Caco-2 (cell line): Measurements from ENCODE around the gene TFIP11. TPM values are rescaled to one million over a fixed set of nuclear protein-coding genes. Genes with fewer than 3 reads are reported as not detected.
"Not testable (repeated sequence)": the region's sequence is repeated elsewhere in the genome, so short reads cannot be mapped to it uniquely, and the experiment has no call there.

Experiments used
- BruUV-seq: library from RNA; stranded (reverse); fragments of 400-500 nt; replicated peaks from 2 replicates; lab custom pipeline; 2021; lab: Mats Ljungman, UMichigan
- CTCF ChIA-PET: fragments of 300-600 bp; sonication (Branson Sonifier 250); formaldehyde crosslinking; loops from one replicate; lab custom pipeline; 2022; ENCODE audit warnings: antibody characterized with exemption; lab: Charles Lee
- POLR2A ChIA-PET: fragments of 300-600 bp; sonication (Branson Sonifier 250); formaldehyde crosslinking; loops from one replicate; lab custom pipeline; 2022; ENCODE audit warnings: antibody characterized with exemption; lab: Charles Lee
- DNase-seq, 2 experiments: peaks; one replicate each; pipeline versions ENCODE4 v3.0.0 to v3.0.0-alpha.2; 2020 to 2022
- H3K27me3 ChIP-seq: replicated peaks from 2 replicates; pipeline ENCODE4 v1.6.0; 2011; ENCODE audit warnings: low read length; ENCODE audit not compliant: control insufficient read depth, insufficient read depth
- H3K36me3 ChIP-seq: 2 replicates; pipeline ENCODE4 v1.5.1; 2011; ENCODE audit warnings: low read length; ENCODE audit not compliant: control insufficient read depth, insufficient read depth
- H3K4me1 ChIP-seq: fragments of 250-450 bp; sonication (Bioruptor Pico); 2 replicates; pipeline ENCODE4 v1.5.1; 2020; ENCODE audit warnings: mild to moderate bottlenecking
- H3K4me3 ChIP-seq: 2 replicates; pipeline ENCODE4 v1.5.1; 2011; ENCODE audit warnings: low read depth, mild to moderate bottlenecking, control low read depth, low read length
- H3K9me3 ChIP-seq: fragments of 250-450 bp; sonication (Bioruptor Pico); 2 replicates; pipeline ENCODE4 v1.5.1; 2020; ENCODE audit warnings: mild to moderate bottlenecking, moderate library complexity
- H3K27ac Mint-ChIP-seq: one replicate; pipeline ENCODE4 v1.8.0; 2022; ENCODE audit warnings: mixed read lengths; ENCODE audit not compliant: unreplicated experiment
- H3K27me3 Mint-ChIP-seq: one replicate; pipeline ENCODE4 v1.8.0; 2022; ENCODE audit warnings: mixed read lengths; ENCODE audit not compliant: insufficient read depth, unreplicated experiment
- H3K36me3 Mint-ChIP-seq: one replicate; pipeline ENCODE4 v1.8.0; 2022; ENCODE audit warnings: mild to moderate bottlenecking, mixed read lengths; ENCODE audit not compliant: insufficient read depth, unreplicated experiment
- H3K4me1 Mint-ChIP-seq: one replicate; pipeline ENCODE4 v1.8.0; 2022; ENCODE audit warnings: low read depth, mixed read lengths; ENCODE audit not compliant: unreplicated experiment
- H3K4me3 Mint-ChIP-seq: one replicate; pipeline ENCODE4 v1.8.0; 2022; ENCODE audit warnings: mild to moderate bottlenecking, moderate library complexity, mixed read lengths; ENCODE audit not compliant: unreplicated experiment
- H3K9me3 Mint-ChIP-seq: one replicate; pipeline ENCODE4 v1.8.0; 2022; ENCODE audit warnings: mixed read lengths; ENCODE audit not compliant: unreplicated experiment
- CTCF ChIP-seq, 2 experiments: fragments of 200-600 bp in 1 of 2; IDR thresholded peaks; 1 replicate in 1 of 2; 2 replicates in 1 of 2; pipeline versions ENCODE4 v1.5.1 to v1.8.0; 2011 to 2022; ENCODE audit warnings: antibody characterized with exemption in 1 of 2, control low read depth in 1 of 2, inconsistent platforms in 1 of 2, low read depth in 1 of 2, low read length in 1 of 2, mild to moderate bottlenecking in 1 of 2, moderate library complexity in 1 of 2; ENCODE audit not compliant: insufficient read depth in 1 of 2, severe bottlenecking in 1 of 2, unreplicated experiment in 1 of 2
- intact Hi-C: fragments of 100-400 bp; cut with micrococcal nuclease; formaldehyde crosslinking; loops from one replicate; pipeline ENCODE4 v1.10.0; 2022; ENCODE audit not compliant: unreplicated experiment
- total RNA-seq: library from RNA; stranded (reverse); gene quantifications from 2 replicates; pipeline ENCODE4 v1.2.3, GENCODE V29; 2022

The TFIP11 gene
- total RNA-seq, 1 experiment from 2014 or later: 27.7 TPM

GRCh38 chr22:26534171-26534855 lies 22.0 kb upstream of the TFIP11 start:
- H3K36me3 ChIP-seq: no peaks in the 10 kb centered on the region
- H3K36me3 Mint-ChIP-seq: peaks cover 12% of the 10 kb centered on the region
- no peaks in the 10 kb centered on the region for H3K4me1 Mint-ChIP-seq
- CTCF ChIA-PET: no interaction called here
- no peaks in the 10 kb centered on the region for H3K9me3 ChIP-seq
- H3K4me3 ChIP-seq: no peak overlapping the region
- H3K27ac Mint-ChIP-seq: no peak overlapping the region
- no peaks in the 10 kb centered on the region for H3K4me1 ChIP-seq
- TF ChIP-seq CTCF (IDR thresholded peaks at IDR 0.05; ENCODE audit: insufficient read depth in 1 of 2, low read depth in 1 of 2, low read length in 1 of 2, severe bottlenecking in 1 of 2, unreplicated experiment in 1 of 2): no peak
- intact Hi-C loops: no loop called here
- DNase-seq: no peak
- no peaks in the 10 kb centered on the region for H3K27me3 Mint-ChIP-seq
- no peak overlapping the region for H3K4me3 Mint-ChIP-seq
- POLR2A ChIA-PET: no interaction called here
- H3K9me3 Mint-ChIP-seq: no peaks in the 10 kb centered on the region
- BruUV-seq: no TSS peak
- H3K27me3 ChIP-seq: no peaks in the 10 kb centered on the region

- no peak for TF ChIP-seq CTCF (IDR thresholded peaks at IDR 0.05; ENCODE audit: insufficient read depth in 1 of 2, low read depth in 1 of 2, low read length in 1 of 2, severe bottlenecking in 1 of 2, unreplicated experiment in 1 of 2)
- H3K4me3 Mint-ChIP-seq: no peak overlapping the region
- Histone ChIP-seq H3K36me3 (no peaks in the 10 kb centered on the region; the same call in 1 of the 2 replicates), H3K4me1 (peaks cover 3% of the 10 kb centered on the region; the same call in 1 of the 2 replicates), H3K9me3 (no peaks in the 10 kb centered on the region), H3K4me3 (no peak overlapping the region), H3K27me3 (no peaks in the 10 kb centered on the region)
- H3K9me3 Mint-ChIP-seq: no peaks in the 10 kb centered on the region
- no TSS peak for BruUV-seq
- intact Hi-C loops: no loop called here
- no peak overlapping the region for H3K27ac Mint-ChIP-seq
- H3K36me3 Mint-ChIP-seq: peaks cover 13% of the 10 kb centered on the region
- ChIA-PET CTCF (no interaction called here), POLR2A (no interaction called here)
- H3K27me3 Mint-ChIP-seq: no peaks in the 10 kb centered on the region
- DNase-seq: no peak
- no peaks in the 10 kb centered on the region for H3K4me1 Mint-ChIP-seq
These were observed 17.1 kb upstream of the TFIP11 start for GRCh38 chr22:26529345-26529744.

- BruUV-seq, H3K4me1 Mint-ChIP-seq, H3K9me3 ChIP-seq, intact Hi-C loops, POLR2A ChIA-PET, H3K27me3 Mint-ChIP-seq, H3K9me3 Mint-ChIP-seq, CTCF ChIA-PET, H3K36me3 ChIP-seq, H3K4me1 ChIP-seq, H3K27me3 ChIP-seq, H3K4me3 Mint-ChIP-seq, H3K27ac Mint-ChIP-seq, DNase-seq, H3K4me3 ChIP-seq: not testable (repeated sequence)
- H3K36me3 Mint-ChIP-seq: peaks cover 13% of the 10 kb centered on the region
These were observed 16.2 kb upstream of the TFIP11 start for GRCh38 chr22:26528518-26528917.
